GM12801 (cell line): ENCODE measurements around the gene LRRIQ4.

Experiments used
- TF ChIP-seq, protein P1 (sequence below): IDR thresholded peaks from one replicate; pipeline ENCODE4 v1.5.1; 2011; ENCODE audit warnings: control low read depth; ENCODE audit not compliant: insufficient read length; ENCODE audit errors: extremely low read depth

Gene LRRIQ4

DNA sequence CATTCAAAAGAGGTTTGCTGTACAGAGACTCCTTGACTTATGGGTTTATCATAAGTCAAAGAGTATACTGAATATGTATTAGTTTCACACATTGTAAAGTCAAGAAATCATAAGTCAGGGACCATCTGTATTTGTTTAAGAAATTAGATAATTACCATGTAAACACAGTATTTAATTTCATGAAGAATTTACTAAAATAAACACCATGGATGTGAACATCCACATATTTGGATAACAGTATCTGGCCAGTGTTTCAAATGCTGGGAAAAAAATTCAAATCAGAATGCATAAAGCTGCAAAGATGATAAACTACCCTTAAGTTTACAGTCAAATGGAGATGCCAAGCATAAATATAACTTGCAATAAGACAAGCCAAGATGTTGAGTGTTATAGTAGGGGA lies 22.5 kb upstream of the LRRIQ4 start:
- TF ChIP-seq, protein P1, sequence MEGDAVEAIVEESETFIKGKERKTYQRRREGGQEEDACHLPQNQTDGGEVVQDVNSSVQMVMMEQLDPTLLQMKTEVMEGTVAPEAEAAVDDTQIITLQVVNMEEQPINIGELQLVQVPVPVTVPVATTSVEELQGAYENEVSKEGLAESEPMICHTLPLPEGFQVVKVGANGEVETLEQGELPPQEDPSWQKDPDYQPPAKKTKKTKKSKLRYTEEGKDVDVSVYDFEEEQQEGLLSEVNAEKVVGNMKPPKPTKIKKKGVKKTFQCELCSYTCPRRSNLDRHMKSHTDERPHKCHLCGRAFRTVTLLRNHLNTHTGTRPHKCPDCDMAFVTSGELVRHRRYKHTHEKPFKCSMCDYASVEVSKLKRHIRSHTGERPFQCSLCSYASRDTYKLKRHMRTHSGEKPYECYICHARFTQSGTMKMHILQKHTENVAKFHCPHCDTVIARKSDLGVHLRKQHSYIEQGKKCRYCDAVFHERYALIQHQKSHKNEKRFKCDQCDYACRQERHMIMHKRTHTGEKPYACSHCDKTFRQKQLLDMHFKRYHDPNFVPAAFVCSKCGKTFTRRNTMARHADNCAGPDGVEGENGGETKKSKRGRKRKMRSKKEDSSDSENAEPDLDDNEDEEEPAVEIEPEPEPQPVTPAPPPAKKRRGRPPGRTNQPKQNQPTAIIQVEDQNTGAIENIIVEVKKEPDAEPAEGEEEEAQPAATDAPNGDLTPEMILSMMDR = no peak

DNA sequence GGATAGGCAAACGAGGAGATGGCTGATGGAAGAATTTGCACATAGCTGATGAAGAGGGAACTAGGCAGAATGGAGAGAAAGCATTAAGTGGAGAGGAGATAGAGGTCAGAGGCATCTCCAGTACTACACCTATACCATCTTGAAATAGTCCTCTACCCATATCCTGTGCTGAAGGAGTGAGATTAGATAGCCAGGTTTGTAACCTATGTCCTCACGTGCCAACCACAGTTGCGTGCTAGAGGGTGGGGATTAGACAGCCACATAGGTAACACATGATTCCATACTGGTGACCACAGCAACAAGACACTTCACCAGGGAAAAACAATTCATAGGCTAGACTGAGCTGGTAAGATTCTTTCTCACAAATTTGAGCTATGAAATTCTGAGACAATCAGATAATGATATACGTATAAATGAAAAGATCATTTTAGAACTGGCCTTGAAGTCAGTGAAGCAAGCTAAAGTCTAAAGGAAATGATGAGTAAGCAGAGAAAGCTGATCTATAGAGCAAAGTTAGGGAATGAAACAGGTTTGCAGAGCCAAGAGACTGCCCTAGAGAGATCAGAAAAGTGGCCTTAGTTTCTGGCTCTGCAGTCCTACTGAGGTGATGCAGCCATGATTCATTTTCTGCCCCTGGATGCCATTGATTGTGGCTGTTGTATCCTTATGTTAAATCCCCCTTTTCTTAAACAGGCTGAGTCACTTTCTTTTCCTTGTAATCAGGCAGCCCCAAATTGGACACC lies 21.8 kb upstream of the LRRIQ4 start:
- TF ChIP-seq, protein P1 = no peak

DNA sequence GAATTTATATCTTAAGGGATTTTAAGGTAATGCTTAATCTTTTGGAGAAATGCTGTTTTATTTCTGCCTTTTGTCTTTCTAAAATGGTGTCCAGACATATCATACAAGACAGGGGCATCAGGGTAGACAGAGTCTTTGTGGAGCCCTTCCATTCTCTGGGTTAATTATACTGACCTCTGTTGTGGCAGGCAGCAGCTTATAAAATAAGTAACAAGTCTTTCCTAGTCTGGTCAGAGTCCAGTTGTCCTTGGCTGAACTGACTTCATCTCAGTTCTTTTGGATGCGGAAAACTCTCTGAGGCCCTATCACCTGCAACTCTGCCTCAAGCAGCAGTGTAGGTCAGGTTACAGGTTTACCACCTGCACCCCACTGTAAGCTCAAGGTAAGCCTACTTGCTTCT lies 20.3 kb upstream of the LRRIQ4 start:
- TF ChIP-seq, protein P1 = no peak

DNA sequence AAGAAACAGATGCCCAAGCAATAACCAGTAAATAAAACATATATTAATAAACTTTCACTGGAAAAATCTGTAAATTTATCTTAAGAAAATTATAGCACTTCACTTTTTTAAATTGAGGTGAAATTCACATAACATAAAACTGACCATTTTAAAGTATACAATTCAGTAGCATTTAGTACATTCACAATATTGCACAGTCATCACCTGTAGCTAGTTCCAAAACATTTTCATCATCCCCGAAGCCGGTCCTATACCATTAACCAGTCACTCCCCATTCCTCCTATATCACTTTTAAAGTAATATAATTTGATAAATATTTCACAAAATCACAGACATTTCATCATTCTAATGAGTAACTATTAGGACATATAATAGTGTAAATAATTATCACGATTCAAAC lies 8.0 kb upstream of the LRRIQ4 start:
- TF ChIP-seq, protein P1 = no peak

DNA sequence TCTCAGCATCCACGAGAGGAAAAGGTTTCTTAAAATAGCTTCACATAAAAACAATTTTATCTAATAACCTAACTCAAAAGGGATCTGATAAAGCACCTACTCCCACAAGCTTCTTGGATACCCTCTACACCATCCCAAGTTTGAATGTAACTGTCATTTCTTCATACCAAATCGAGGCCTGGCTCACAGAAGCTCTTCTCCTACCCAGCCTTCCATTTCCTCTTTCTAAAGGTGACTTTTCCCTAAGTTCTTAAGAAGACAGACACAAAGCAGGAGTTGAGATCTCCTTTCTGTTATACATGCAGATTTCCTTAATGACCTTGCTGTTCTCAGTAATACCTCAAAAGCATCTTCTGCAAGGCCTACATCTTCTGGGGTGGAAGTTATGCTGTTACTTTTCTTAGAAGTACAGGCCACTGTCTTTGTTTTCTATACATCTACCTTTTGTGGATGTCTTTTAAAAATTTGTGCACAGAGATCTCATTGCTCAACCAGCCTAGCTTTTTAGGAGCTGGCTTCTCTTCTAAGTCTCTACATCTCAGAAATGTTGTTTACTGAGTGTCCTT lies 3.4 kb upstream of the LRRIQ4 start:
- TF ChIP-seq, protein P1 = no peak

DNA sequence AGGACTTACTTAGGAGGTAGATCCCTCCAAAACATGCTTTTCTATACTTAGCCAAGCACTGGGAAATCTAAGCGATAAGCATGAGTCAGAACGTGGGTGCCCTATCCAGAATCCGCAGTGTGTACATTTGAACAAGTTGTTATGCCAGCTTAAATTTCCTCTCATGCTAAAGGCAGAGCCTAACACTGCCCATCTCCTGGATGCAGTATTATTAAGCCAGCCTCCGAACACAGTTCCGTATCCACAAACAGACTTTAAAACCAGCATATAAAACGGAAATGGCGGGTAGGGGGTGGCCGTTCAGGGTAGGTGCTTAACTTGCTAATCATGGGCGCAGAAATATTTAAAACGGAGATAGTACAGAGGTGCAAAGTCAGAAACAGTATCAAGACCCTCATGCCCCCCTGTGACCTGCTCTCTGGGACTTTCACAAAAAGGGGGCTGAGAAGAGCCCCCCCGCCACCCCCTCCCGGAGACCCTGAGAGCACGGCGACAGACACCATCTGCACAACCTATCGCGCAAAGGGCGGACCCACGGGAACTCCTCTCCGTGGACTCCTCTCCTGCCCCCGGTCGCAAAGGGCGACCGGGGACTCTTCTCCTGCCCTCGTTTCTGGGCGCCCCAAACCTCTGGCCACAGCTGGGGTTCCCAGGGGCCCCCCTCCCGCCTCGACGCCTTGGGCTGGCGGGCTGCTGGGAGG lies 889 bp upstream of the LRRIQ4 start:
- TF ChIP-seq, protein P1 = no peak

DNA sequence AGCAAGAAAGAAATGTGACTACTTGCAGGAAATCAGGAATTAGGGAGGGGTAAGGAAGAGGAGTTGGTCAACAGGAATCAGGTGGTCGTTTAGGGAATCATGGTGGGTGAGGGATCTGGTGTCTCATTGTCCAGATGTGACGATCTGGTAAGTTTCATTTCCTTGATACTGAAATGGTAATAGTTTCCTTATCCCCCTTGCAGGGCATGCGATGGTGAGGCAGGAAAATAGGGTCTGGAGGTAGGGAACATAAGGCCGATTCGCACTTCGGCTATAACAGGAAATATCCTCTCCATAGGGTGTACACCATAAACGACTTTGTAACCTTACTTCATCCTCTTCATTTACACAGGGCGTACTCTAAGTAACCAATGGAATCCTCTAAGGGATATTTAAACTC lies 608 bp downstream of the LRRIQ4 start:
- TF ChIP-seq, protein P1 = no peak
